Transverse colon (tissue), 4 donors: ENCODE measurements around the gene NLE1. TPM values are rescaled to one million over a fixed set of nuclear protein-coding genes. Genes with fewer than 3 reads are reported as not detected.
"Not testable (repeated sequence)": the region's sequence is repeated elsewhere in the genome, so short reads cannot be mapped to it uniquely, and the experiment has no call there.

Source experiments
- DNase-seq: peaks from one replicate; pipeline ENCODE4 v3.0.0-alpha.2; 2019
- H3K27ac ChIP-seq, 4 donors: fragments of 200-600 bp; sonication (generic); 2 replicates each; pipeline ENCODE4 v1.5.1; 2016 to 2018; ENCODE audit warnings: inconsistent platforms in 4 of 4
- H3K27me3 ChIP-seq: fragments of 200-600 bp; sonication (generic); 2 replicates; pipeline ENCODE4 v1.5.1; 2017; ENCODE audit warnings: inconsistent platforms
- H3K36me3 ChIP-seq, 4 donors: fragments of 200-600 bp; sonication (generic); 2 replicates each; pipeline ENCODE4 v1.5.1; 2017 to 2019; ENCODE audit warnings: inconsistent platforms in 4 of 4
- H3K4me1 ChIP-seq, 4 donors: fragments of 200-600 bp; sonication (generic); 2 replicates each; pipeline ENCODE4 v1.5.1; 2017 to 2020; ENCODE audit warnings: inconsistent platforms in 4 of 4
- H3K4me3 ChIP-seq, 4 donors: fragments of 200-600 bp; sonication (generic); 1 replicate in 1 of 4; 2 replicates in 3 of 4; pipeline versions ENCODE4 v1.5.1 to v1.6.1; 2017 to 2019; ENCODE audit warnings: inconsistent platforms in 4 of 4
- H3K9me3 ChIP-seq, 2 donors: fragments of 200-600 bp; sonication (generic); 2 replicates each; pipeline ENCODE4 v1.5.1; 2017 to 2019; ENCODE audit warnings: inconsistent platforms in 2 of 2
- CTCF ChIP-seq, 5 experiments: fragments of 200-600 bp in 3 of 5; fragments of 450-650 bp in 2 of 5; sonication (generic) in 3 of 5; IDR thresholded peaks; 1 replicate in 2 of 5; 2 replicates in 3 of 5; pipeline ENCODE4 v1.5.1; 2016 to 2017; ENCODE audit warnings: antibody characterized with exemption in 5 of 5, inconsistent platforms in 3 of 5, mild to moderate bottlenecking in 2 of 5, moderate library complexity in 1 of 5
- EP300 ChIP-seq: sonication (generic); formaldehyde crosslinking; IDR thresholded peaks from one replicate; pipeline ENCODE4 v1.6.1; 2017; ENCODE audit warnings: antibody characterized with exemption, low read depth
- POLR2A ChIP-seq: fragments of 450-650 bp; IDR thresholded peaks from one replicate; pipeline ENCODE4 v1.6.1; 2016; ENCODE audit warnings: antibody characterized with exemption, mild to moderate bottlenecking, moderate library complexity
- POLR2AphosphoS5 ChIP-seq, 3 donors: sonication (generic); formaldehyde crosslinking; IDR thresholded peaks; one replicate each; pipeline ENCODE4 v1.6.1; 2016; ENCODE audit warnings: antibody characterized with exemption in 3 of 3
- WGBS, 2 donors: methylation state at CpG; one replicate each; pipeline ENCODE4 v1.1.5; 2018; ENCODE audit warnings: low coverage in 1 of 2; 5-methylcytosine and 5-hydroxymethylcytosine counted together
- in situ Hi-C, 4 donors: fragments of 200-750 bp; cut with MboI; loops; one replicate each; pipeline versions ENCODE4 v1.15.0 to v1.15.1; 2017; ENCODE audit warnings: low sequenced_read_pairs in 3 of 4, low pct_ligation_motif_present in 1 of 4, low pct_unique_long_range_greater_than_20kb in 1 of 4
- intact Hi-C: fragments of 100-400 bp; cut with DNase I; formaldehyde crosslinking; loops from one replicate; pipeline ENCODE4 v1.15.1; 2023; ENCODE audit warnings: low total_unique reads
- total RNA-seq, 4 donors: library from RNA; depleted of rRNA; stranded (reverse); fragments of >200 nt; gene quantifications; one replicate each; pipeline ENCODE4 v1.1.0, GENCODE V29; 2016

NLE1 gene
- total RNA-seq, 4 donors from 2014 or later = 4.0 to 13.2 (median 6.9) TPM

- H3K4me1 ChIP-seq = peaks cover 9 to 20% (median 14%) of the 10 kb centered on the region in 4 donors
- in situ Hi-C loops = loop anchor here in 2 of 4 donors (25.0 kb wide), 3 partner anchors 456 to 681 kb away; no protein-coding TSS in a partner anchor
- no peak overlapping the region for H3K4me3 ChIP-seq
- H3K36me3 ChIP-seq = no peaks in the 10 kb centered on the region
- no peak for DNase-seq
- no peak for TF ChIP-seq POLR2AphosphoS5 (IDR thresholded peaks at IDR 0.05)
- no peak for TF ChIP-seq CTCF (IDR thresholded peaks at IDR 0.05)
- no peak for TF ChIP-seq EP300
- no peak for TF ChIP-seq POLR2A
- intact Hi-C loops = loop anchor here (10.0 kb wide), 1 partner anchor 693 kb away; no protein-coding TSS in a partner anchor
- H3K27ac ChIP-seq = no peak overlapping the region
- no peaks in the 10 kb centered on the region for H3K9me3 ChIP-seq
- H3K27me3 ChIP-seq = no peaks in the 10 kb centered on the region
Measured at GRCh38 chr17:35117984-35118383, 24.1 kb downstream of the NLE1 start.

GRCh38 chr17:35116845-35117244 is 25.3 kb downstream of the NLE1 start:
- no peak for DNase-seq
- TF ChIP-seq EP300 (no peak), CTCF (IDR thresholded peaks at IDR 0.05) (no peak), POLR2AphosphoS5 (IDR thresholded peaks at IDR 0.05) (no peak), POLR2A (no peak)
- in situ Hi-C loops (loop anchor here in 2 of 4 donors (25.0 kb wide), 3 partner anchors 455 to 680 kb away; no protein-coding TSS in a partner anchor), intact Hi-C loops (loop anchor here (10.0 kb wide), 1 partner anchor 692 kb away; no protein-coding TSS in a partner anchor)
- no peak overlapping the region for H3K27ac ChIP-seq
- WGBS, 2 donors = 80 to 91% methylated on average over 2 to 12 of the region's 12 CpGs
- H3K9me3 ChIP-seq = no peaks in the 10 kb centered on the region
- H3K4me1 ChIP-seq = peaks cover 9 to 20% (median 14%) of the 10 kb centered on the region in 4 donors
- H3K36me3 ChIP-seq = no peaks in the 10 kb centered on the region
- H3K4me3 ChIP-seq = no peak overlapping the region
- H3K27me3 ChIP-seq = no peaks in the 10 kb centered on the region

GRCh38 chr17:35110791-35111190 is 31.3 kb downstream of the NLE1 start:
- H3K4me1 ChIP-seq, H3K27me3 ChIP-seq, H3K9me3 ChIP-seq, DNase-seq, H3K36me3 ChIP-seq, H3K4me3 ChIP-seq, H3K27ac ChIP-seq: not testable (repeated sequence)
- in situ Hi-C loops (loop anchor here in 2 of 4 donors (25.0 kb wide), 3 partner anchors 448 to 673 kb away; no protein-coding TSS in a partner anchor), intact Hi-C loops (loop anchor here (10.0 kb wide), 1 partner anchor 686 kb away; no protein-coding TSS in a partner anchor)
- 99% methylated on average over 10 to 17 of the region's 17 CpGs for WGBS, 2 donors

GRCh38 chr17:35104844-35105450 is 37.2 kb downstream of the NLE1 start:
- in situ Hi-C loops (loop anchor here in 2 of 4 donors (25.0 kb wide), 3 partner anchors 443 to 668 kb away; no protein-coding TSS in a partner anchor), intact Hi-C loops (no loop called here)
- DNase-seq = no peak
- no peak overlapping the region for H3K27ac ChIP-seq
- no peak overlapping the region for H3K4me3 ChIP-seq
- no peaks in the 10 kb centered on the region for H3K27me3 ChIP-seq
- peaks cover 0 to 11% (median 4%) of the 10 kb centered on the region in 4 donors for H3K36me3 ChIP-seq
- 96 to 99% methylated on average over 4 to 5 of the region's 5 CpGs for WGBS, 2 donors
- H3K4me1 ChIP-seq = no peaks in the 10 kb centered on the region
- no peak for TF ChIP-seq EP300
- no peak for TF ChIP-seq POLR2AphosphoS5 (IDR thresholded peaks at IDR 0.05)
- no peak for TF ChIP-seq POLR2A
- TF ChIP-seq CTCF (IDR thresholded peaks at IDR 0.05) = no peak
- H3K9me3 ChIP-seq = no peaks in the 10 kb centered on the region
